Vagina (tissue), 2 donors: ENCODE measurements around the gene TNFRSF25. TPM values are rescaled to one million over a fixed set of nuclear protein-coding genes. Genes with fewer than 3 reads are reported as not detected.

ENCODE experiments used
- DNase-seq, 2 donors: peaks; one replicate each; pipeline ENCODE4 v3.0.0-alpha.2; 2017; ENCODE audit errors: extremely low spot score in 2 of 2
- H3K27ac ChIP-seq: fragments of 200-600 bp; sonication (generic); one replicate; pipeline ENCODE4 v1.5.1; 2019
- H3K27me3 ChIP-seq: fragments of 200-600 bp; sonication (generic); one replicate; pipeline ENCODE4 v1.5.1; 2019
- H3K36me3 ChIP-seq, 2 donors: fragments of 200-600 bp; sonication (generic); one replicate each; pipeline ENCODE4 v1.5.1; 2017 to 2019
- H3K4me1 ChIP-seq: fragments of 200-600 bp; sonication (generic); one replicate; pipeline ENCODE4 v1.5.1; 2019
- H3K4me3 ChIP-seq, 2 donors: fragments of 200-600 bp; sonication (generic); 1 replicate in 1 of 2; 2 replicates in 1 of 2; pipeline ENCODE4 v1.5.1; 2016 to 2019
- H3K9me3 ChIP-seq: fragments of 200-600 bp; sonication (generic); one replicate; pipeline ENCODE4 v1.5.1; 2019
- POLR2A ChIP-seq, 2 donors: fragments of 450-650 bp; IDR thresholded peaks; one replicate each; pipeline ENCODE4 v1.6.1; 2017; ENCODE audit warnings: antibody characterized with exemption in 2 of 2, mild to moderate bottlenecking in 2 of 2, moderate library complexity in 2 of 2
- POLR2AphosphoS5 ChIP-seq, 2 donors: sonication (generic); formaldehyde crosslinking; IDR thresholded peaks; one replicate each; pipeline ENCODE4 v1.9.0; 2017; ENCODE audit warnings: antibody characterized with exemption in 2 of 2, mild to moderate bottlenecking in 2 of 2, low read depth in 1 of 2; ENCODE audit not compliant: insufficient read depth in 1 of 2
- intact Hi-C: fragments of 100-400 bp; cut with DNase I; formaldehyde crosslinking; loops from one replicate; pipeline ENCODE4 v1.15.1; 2023
- total RNA-seq: library from RNA; depleted of rRNA; stranded (reverse); fragments of >200 nt; gene quantifications from one replicate; pipeline ENCODE4 v1.2.3, GENCODE V29; 2016
- TF ChIP-seq, protein P1 (sequence below), 3 experiments: fragments of 450-650 bp in 2 of 3; fragments of 200-600 bp in 1 of 3; sonication (generic) in 1 of 3; IDR thresholded peaks; one replicate each; pipeline ENCODE4 v1.5.1; 2017 to 2019; ENCODE audit warnings: antibody characterized with exemption in 3 of 3, mild to moderate bottlenecking in 2 of 3, moderate library complexity in 2 of 3

Gene TNFRSF25
- total RNA-seq, 1 donor from 2014 or later, result 32.7 TPM

DNA sequence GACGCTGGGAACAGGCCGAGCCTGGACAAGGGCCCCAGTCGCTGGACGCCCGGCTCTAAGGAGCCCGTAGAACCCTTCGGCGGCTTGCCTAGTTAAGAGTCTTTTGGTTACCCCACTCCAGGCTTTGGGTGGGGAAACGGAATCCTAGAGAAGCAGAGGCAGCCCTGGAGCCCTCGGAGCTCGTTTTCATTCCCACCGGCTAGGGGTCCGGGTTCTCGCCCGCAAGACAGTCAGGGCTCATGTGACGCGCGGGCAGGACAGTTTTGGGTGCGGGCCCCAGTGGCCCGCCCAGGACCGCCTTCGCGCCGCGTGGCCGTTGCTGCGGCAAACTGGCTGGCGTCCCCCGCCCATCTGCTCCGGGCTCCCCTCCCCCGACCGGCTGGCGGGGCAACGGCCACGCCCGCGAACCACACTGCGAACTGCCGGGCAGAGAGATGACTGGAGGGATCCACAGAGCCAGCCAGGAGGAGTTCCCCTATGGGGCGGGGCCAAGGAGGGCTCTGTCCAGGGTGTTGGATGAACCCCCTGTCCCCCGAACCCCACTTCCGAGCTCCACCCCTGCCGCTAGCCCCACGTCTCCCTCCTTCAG, 45.4 kb downstream of the TNFRSF25 start:
- Histone ChIP-seq H3K36me3 (no peaks in the 10 kb centered on the region), H3K27ac (no peak overlapping the region), H3K4me1 (peaks cover 51% of the 10 kb centered on the region), H3K9me3 (no peaks in the 10 kb centered on the region), H3K27me3 (peaks cover 16% of the 10 kb centered on the region), H3K4me3 (peak overlapping the region; percentile 47)
- intact Hi-C loops, result no loop called here
- TF ChIP-seq, protein P1, sequence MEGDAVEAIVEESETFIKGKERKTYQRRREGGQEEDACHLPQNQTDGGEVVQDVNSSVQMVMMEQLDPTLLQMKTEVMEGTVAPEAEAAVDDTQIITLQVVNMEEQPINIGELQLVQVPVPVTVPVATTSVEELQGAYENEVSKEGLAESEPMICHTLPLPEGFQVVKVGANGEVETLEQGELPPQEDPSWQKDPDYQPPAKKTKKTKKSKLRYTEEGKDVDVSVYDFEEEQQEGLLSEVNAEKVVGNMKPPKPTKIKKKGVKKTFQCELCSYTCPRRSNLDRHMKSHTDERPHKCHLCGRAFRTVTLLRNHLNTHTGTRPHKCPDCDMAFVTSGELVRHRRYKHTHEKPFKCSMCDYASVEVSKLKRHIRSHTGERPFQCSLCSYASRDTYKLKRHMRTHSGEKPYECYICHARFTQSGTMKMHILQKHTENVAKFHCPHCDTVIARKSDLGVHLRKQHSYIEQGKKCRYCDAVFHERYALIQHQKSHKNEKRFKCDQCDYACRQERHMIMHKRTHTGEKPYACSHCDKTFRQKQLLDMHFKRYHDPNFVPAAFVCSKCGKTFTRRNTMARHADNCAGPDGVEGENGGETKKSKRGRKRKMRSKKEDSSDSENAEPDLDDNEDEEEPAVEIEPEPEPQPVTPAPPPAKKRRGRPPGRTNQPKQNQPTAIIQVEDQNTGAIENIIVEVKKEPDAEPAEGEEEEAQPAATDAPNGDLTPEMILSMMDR (IDR thresholded peaks at IDR 0.05), result no peak
- TF ChIP-seq POLR2AphosphoS5 (IDR thresholded peaks at IDR 0.05; ENCODE audit: insufficient read depth in 1 of 2, low read depth in 1 of 2) (no peak), POLR2A (IDR thresholded peaks at IDR 0.05) (no peak)
- no peak for DNase-seq

DNA sequence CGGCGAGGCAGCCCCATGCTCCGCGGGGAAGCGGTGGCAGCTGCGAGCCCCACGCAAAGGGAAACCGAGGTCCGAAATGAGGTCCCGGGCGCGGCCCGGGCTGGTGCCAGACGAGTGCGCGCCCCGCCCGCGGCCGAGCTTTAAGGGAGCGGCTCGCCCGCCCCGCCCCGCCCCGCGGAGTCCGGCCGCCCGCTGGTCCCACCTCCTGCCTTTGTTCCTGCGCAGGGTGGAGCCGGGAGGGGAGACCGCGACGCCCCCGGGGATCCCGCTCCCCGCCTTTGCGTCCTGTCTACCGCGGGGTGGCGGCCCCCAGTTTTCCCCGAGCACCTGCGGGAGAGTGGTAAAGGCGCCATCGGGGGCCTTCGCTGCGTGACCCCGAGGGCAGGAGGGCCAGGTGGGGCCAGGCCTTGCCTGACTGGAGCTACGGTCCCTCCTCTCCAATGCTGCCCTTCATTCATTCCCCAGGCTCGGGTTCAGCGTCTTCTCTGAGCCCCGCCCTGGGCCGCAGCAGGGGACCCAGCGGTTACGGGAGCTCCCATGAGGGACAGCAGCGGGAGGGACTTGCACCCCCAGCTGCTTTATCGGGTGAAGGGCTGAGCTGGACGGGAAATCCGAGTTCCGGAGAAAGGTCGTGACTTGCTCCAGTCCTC, 46.0 kb downstream of the TNFRSF25 start, which contains the start of gene HES2:
TSS of gene HES2 (minus strand) at position 116 of the 650 bp plus-strand sequence. CDS start at position 17, 99 bp downstream.
- intact Hi-C loops, result no loop called here
- Histone ChIP-seq H3K27me3 (peaks cover 10% of the 10 kb centered on the region), H3K4me1 (peaks cover 45% of the 10 kb centered on the region), H3K9me3 (no peaks in the 10 kb centered on the region), H3K27ac (peak within 1 kb of the TSS; percentile 15), H3K4me3 (peak within 1 kb of the TSS; percentile 47), H3K36me3 (no peaks in the 10 kb centered on the region)
- TF ChIP-seq POLR2AphosphoS5 (IDR thresholded peaks at IDR 0.05; ENCODE audit: insufficient read depth in 1 of 2, low read depth in 1 of 2), result no peak
- TF ChIP-seq POLR2A (IDR thresholded peaks at IDR 0.05), result no peak
- TF ChIP-seq, protein P1 (IDR thresholded peaks at IDR 0.05), result no peak
- no peak for DNase-seq

DNA sequence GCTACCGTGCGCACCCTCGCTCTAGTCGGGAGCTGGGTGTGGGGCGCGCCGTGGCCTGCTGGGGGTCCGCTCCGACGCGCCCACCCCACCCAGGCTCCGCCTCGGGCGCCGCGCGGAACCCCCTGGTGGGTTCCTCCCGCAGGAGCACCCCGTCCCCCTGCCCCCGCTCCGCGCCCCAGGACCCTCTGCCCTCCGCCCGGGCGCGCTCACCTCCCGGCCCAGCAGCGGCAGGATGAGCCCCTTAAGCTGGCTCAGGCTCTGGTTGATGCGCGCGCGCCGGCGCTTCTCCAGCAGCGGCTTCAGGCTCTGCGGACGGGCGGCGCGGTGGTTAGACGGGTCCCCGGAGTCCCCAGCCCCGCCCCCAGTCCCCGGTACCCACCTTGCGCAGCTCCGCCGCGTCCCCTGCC, 46.6 kb downstream of the TNFRSF25 start:
- Histone ChIP-seq H3K36me3 (no peaks in the 10 kb centered on the region), H3K9me3 (no peaks in the 10 kb centered on the region), H3K4me3 (peak overlapping the region; percentile 47), H3K27me3 (peaks cover 9% of the 10 kb centered on the region), H3K27ac (peak overlapping the region; percentile 15), H3K4me1 (peaks cover 45% of the 10 kb centered on the region)
- intact Hi-C loops, result no loop called here
- no peak for TF ChIP-seq POLR2A (IDR thresholded peaks at IDR 0.05)
- no peak for TF ChIP-seq POLR2AphosphoS5 (IDR thresholded peaks at IDR 0.05; ENCODE audit: insufficient read depth in 1 of 2, low read depth in 1 of 2)
- TF ChIP-seq, protein P1 (IDR thresholded peaks at IDR 0.05), result no peak
- no peak for DNase-seq

DNA sequence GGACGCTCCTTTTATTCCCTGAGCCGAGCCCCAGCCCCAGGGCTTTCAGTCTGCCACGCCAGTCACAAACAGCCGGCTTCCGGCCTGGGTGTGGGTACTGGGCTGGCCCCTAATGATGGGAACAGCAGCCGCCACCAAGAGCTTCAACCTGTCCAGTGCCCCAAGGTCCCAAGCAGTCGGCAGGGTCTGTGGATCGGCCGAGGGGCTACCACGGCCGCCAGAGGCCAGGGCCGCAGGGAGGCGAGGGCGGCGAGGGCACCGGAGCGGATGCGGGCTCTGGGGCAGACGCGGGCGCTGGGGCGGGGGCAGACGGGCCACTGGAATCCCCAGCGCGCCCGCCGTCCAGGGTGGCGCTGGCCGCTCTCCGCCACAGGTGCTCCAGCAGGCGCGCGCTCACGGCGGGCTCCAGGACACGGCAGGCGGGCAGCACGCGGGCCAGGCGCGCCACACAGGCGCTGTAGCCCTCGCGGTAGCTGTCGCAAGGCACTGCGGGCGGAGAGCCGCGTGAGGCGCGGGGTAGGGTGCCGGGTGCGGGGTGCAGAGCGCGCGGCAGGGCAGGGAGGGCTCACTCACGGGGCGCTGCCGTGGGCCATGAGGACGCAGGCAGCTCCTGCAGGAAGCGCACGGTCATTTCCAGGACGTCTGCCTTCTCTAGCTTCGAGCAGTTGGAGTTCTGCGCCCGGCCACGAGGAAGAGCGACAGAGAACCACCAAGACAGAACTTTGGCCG, 47.1 kb downstream of the TNFRSF25 start:
- DNase-seq, result no peak
- intact Hi-C loops, result no loop called here
- peak overlapping the region; percentile 15 for H3K27ac ChIP-seq

More for the DNA sequence above, 47.1 kb downstream of the TNFRSF25 start:
- no peaks in the 10 kb centered on the region for H3K36me3 ChIP-seq
- H3K4me1 ChIP-seq, result peaks cover 40% of the 10 kb centered on the region
- peak overlapping the region; percentile 47 for H3K4me3 ChIP-seq
- H3K9me3 ChIP-seq, result no peaks in the 10 kb centered on the region
- no peak for TF ChIP-seq POLR2A (IDR thresholded peaks at IDR 0.05)
- TF ChIP-seq, protein P1 (IDR thresholded peaks at IDR 0.05), result no peak
- no peak for TF ChIP-seq POLR2AphosphoS5 (IDR thresholded peaks at IDR 0.05; ENCODE audit: insufficient read depth in 1 of 2, low read depth in 1 of 2)
- H3K27me3 ChIP-seq, result peaks cover 6% of the 10 kb centered on the region
